Stomach (tissue), 4 donors: Measurements from ENCODE around the gene CNTN4.

Experiments used
- EP300 ChIP-seq: sonication (generic); formaldehyde crosslinking; IDR thresholded peaks from one replicate; pipeline ENCODE4 v1.6.1; 2017; ENCODE audit warnings: antibody characterized with exemption
- POLR2A ChIP-seq, 4 donors: fragments of 450-650 bp; IDR thresholded peaks; one replicate each; pipeline ENCODE4 v1.6.1; 2016; ENCODE audit warnings: antibody characterized with exemption in 4 of 4, control low read depth in 2 of 4, mild to moderate bottlenecking in 1 of 4, moderate library complexity in 1 of 4
- POLR2AphosphoS5 ChIP-seq, 3 donors: sonication (generic); formaldehyde crosslinking; IDR thresholded peaks; one replicate each; pipeline ENCODE4 v1.6.1; 2016; ENCODE audit warnings: antibody characterized with exemption in 3 of 3
- TF ChIP-seq, protein P1 (sequence below), 7 experiments: fragments of 450-650 bp in 4 of 7; fragments of 200-600 bp in 3 of 7; sonication (generic) in 3 of 7; IDR thresholded peaks; one replicate each; pipeline ENCODE4 v1.5.1; 2016 to 2019; ENCODE audit warnings: antibody characterized with exemption in 7 of 7, control low read depth in 2 of 7, mild to moderate bottlenecking in 1 of 7

DNA sequence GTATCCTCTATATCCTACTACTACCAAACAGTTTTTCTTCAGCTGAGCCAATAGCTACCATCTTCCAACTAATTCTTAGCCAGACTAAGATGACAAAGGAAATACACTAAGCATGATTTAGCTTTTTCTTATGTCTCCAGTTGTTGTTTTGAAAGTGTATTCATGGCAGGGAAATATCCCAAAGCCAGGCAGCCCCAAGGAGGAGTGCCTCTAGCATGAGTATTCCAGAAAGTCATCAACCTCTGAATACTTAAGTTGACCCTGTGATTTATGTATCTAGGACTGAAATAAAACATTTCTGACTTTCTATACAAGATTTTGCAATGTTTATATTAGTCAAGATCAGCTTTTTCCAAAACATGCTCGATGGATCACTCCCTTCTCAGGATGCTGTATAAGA lies 562.4 kb downstream of the CNTN4 start:
- TF ChIP-seq POLR2A (IDR thresholded peaks at IDR 0.05) (no peak), POLR2AphosphoS5 (IDR thresholded peaks at IDR 0.05) (no peak), EP300 (no peak)
- TF ChIP-seq, protein P1, sequence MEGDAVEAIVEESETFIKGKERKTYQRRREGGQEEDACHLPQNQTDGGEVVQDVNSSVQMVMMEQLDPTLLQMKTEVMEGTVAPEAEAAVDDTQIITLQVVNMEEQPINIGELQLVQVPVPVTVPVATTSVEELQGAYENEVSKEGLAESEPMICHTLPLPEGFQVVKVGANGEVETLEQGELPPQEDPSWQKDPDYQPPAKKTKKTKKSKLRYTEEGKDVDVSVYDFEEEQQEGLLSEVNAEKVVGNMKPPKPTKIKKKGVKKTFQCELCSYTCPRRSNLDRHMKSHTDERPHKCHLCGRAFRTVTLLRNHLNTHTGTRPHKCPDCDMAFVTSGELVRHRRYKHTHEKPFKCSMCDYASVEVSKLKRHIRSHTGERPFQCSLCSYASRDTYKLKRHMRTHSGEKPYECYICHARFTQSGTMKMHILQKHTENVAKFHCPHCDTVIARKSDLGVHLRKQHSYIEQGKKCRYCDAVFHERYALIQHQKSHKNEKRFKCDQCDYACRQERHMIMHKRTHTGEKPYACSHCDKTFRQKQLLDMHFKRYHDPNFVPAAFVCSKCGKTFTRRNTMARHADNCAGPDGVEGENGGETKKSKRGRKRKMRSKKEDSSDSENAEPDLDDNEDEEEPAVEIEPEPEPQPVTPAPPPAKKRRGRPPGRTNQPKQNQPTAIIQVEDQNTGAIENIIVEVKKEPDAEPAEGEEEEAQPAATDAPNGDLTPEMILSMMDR (IDR thresholded peaks at IDR 0.05), result no peak
